Stimulated activated naive B cell treated with anti-CD40 and anti-IgM and Interleukin-4, amounts not matched to agents 10 μg/mL and 1 μg/mL and 100 μg/mL, for 72 hours (primary cell): ENCODE data around the gene REPIN1.

Experiments used
- ATAC-seq, 2 donors: fragments of 150-1000 bp; cut with Tn5 transposase; replicated peaks; 2 replicates each; pipeline ENCODE4 v1.10.0; 2021; ENCODE audit warnings: moderate library complexity in 1 of 2
- DNase-seq: peaks from one replicate; pipeline ENCODE4 v3.0.0; 2021
- H3K27ac Mint-ChIP-seq: one replicate; pipeline ENCODE4 v1.8.0; 2022; ENCODE audit warnings: mild to moderate bottlenecking, mixed read lengths
- H3K27me3 Mint-ChIP-seq, 2 donors: one replicate each; pipeline ENCODE4 v1.8.0; 2022; ENCODE audit warnings: mixed read lengths in 2 of 2
- H3K36me3 Mint-ChIP-seq, 2 donors: one replicate each; pipeline ENCODE4 v1.8.0; 2022; ENCODE audit warnings: mixed read lengths in 2 of 2, mild to moderate bottlenecking in 1 of 2
- H3K4me1 Mint-ChIP-seq, 2 donors: one replicate each; pipeline ENCODE4 v1.8.0; 2022; ENCODE audit warnings: mixed read lengths in 2 of 2, mild to moderate bottlenecking in 1 of 2
- H3K4me3 Mint-ChIP-seq, 2 donors: one replicate each; pipeline ENCODE4 v1.8.0; 2022; ENCODE audit warnings: mild to moderate bottlenecking in 2 of 2, mixed read lengths in 2 of 2, moderate library complexity in 1 of 2
- H3K9me3 Mint-ChIP-seq, 2 donors: one replicate each; pipeline ENCODE4 v1.8.0; 2022; ENCODE audit warnings: mixed read lengths in 2 of 2, mild to moderate bottlenecking in 1 of 2

Gene REPIN1

DNA sequence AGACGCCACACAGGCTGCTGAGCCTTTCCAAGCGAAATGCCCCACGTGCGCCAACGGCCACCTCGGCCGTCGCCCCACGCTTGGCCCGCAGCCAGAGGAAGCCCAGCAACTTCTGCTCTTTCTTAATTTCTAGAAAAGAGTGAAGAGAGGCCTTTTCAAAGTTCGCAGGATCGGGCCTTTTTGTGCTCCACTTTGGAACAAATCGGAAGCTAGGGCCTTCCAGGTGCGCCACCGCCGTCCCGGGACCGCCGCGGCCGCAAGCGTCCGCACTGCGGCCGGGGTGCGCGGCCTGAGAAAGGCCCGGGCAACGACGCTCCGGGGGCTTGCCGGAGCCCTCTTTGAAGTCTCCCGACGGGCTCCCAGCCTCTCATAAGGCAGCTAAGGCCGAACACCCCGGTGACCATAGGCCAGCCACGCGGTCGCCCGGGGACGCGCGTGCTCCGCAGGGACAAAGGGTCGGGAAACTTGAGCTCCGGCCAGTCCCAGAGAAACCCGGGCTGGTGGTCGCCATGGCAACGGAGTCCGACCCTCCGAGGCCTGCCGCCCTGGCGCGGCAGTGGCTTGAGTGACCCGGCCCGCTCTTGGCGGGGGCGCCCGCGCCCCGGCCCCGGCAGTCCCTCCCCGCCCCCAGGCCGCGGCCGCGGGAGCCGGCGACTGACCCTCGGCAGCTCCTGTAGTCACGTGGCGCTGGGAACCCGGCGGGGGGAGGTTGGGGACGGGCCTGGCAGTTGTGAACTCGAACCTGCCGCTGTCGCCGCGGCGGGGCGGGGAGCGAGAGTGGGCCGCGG is at the start of gene REPIN1:
Gene REPIN1, plus strand, starts transcription at position 727 of the 788 bp plus-strand sequence. CDS start 890 bp downstream, outside the sequence.
- Mint-ChIP-seq H3K27ac (peak within 1 kb of the TSS; percentile 99), H3K36me3 (peaks cover 29 to 32% of the 10 kb centered on the region in 2 donors), H3K9me3 (no peaks in the 10 kb centered on the region), H3K4me3 (peak within 1 kb of the TSS; percentile 96 to 97), H3K4me1 (peaks cover 45 to 73% of the 10 kb centered on the region in 2 donors), H3K27me3 (no peaks in the 10 kb centered on the region)
- peak; percentile 85 for DNase-seq
- peak; percentile 42 to 53 for ATAC-seq

DNA sequence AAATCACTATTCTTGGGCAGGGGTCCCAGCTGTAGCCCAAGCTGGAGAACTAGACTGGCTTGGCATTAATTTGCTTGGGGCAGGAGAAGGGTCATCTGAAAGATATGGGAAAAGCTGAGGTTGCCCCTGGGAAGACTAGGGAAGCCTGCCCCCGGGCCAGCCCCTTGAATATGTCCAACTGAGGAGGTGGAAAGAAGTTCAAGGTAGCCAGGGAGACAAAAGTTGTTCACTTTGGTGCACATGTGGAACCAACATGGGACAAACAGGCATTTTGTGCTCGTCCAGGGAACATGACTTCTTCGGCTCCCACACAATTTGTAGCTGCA is 46.9 kb upstream of the REPIN1 start:
- Mint-ChIP-seq H3K4me1 (peaks cover 43 to 76% of the 10 kb centered on the region in 2 donors), H3K27ac (no peak overlapping the region), H3K36me3 (peaks cover 23 to 26% of the 10 kb centered on the region in 2 donors), H3K4me3 (peak overlapping the region; percentile 96 to 97), H3K27me3 (no peaks in the 10 kb centered on the region), H3K9me3 (no peaks in the 10 kb centered on the region)
- DNase-seq (no peak), ATAC-seq (no peak)

DNA sequence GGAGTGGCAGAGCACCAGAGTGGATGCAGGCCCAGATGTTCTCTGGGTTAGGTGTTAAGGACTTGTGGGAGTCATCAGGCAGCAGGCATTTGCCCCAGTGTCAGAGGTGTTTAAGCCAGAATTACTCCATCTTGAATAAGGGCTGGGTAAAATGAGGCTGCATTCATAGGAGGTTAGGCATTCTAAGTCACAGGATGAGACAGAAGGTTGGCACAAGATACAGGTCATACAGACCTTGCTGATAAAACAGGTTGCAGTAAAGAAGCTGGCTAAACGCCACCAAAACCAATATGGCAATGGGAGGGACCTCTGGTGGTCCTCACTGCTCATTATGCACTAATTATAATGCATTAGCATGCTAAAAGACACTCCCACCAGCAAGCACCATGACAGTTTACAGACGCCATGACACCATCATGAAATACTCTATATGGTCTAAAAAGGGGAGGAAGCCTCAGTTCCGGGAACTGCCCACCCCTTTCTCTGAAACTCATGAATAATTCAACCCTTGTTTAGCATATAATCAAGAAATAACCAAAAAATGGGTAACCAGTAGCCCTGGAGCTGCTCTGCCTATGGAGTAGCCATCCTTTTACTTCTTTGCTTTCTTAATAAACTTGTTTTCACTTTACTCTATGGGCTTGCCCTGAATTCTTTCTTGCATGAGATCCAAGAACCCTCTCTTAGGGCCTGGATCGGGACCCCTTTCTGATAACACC is 46.3 kb upstream of the REPIN1 start:
- Mint-ChIP-seq H3K27ac (peak overlapping the region; percentile 98), H3K9me3 (no peaks in the 10 kb centered on the region), H3K4me1 (peaks cover 43 to 81% of the 10 kb centered on the region in 2 donors), H3K4me3 (peak overlapping the region; percentile 96 to 97), H3K27me3 (no peaks in the 10 kb centered on the region), H3K36me3 (peaks cover 27 to 31% of the 10 kb centered on the region in 2 donors)
- no peak for DNase-seq
- peak; percentile 38 to 49 for ATAC-seq

DNA sequence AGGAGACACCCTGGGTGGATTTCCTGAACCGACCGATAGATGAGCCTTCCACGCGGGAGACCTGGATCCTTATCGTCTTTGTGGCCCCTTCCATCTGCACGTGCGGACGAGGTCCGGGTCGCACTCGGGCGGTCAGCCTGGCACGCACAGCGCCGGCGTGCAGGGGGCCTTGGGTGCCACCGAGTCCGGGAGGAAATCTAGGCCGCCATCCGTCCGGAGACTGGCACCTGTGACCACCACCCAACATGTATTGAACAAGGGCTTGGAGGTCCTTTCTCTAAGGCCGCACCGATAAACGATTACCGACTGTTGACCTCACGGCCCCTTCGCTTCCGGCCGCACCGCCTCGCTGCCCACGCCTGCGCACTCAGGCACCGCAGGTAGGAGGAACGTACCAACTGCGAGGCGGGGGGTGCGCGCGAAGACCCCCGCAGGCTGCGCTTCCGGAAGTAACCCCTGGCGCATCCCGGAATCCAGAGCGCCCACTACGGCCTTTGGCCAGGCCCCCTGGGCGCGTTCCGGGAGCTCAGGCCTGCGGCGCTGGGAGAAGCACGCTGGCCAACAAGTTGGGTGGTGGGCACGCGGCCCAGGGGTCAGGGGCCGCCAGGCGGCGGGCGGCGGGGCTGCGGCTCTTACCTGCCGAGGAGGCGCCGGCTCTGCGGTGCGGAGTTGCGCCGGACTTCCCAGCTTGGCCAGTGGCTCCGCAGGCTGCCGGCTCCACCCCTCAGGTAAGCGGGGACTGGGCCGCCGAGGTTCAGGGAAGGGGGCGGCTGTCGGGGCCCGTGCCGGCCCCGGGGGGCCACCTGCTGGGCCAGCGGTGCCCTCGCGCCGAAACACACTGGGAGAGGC is 45.6 kb upstream of the REPIN1 start, which contains the start of the genes ACTR3C and LRRC61:
Gene ACTR3C, minus strand, starts transcription at position 713 of the 849 bp plus-strand sequence. CDS start 28,249 bp downstream, outside the sequence.
Gene LRRC61, plus strand, starts transcription at position 523 of the 849 bp plus-strand sequence. CDS start 13,507 bp downstream, outside the sequence.
- Mint-ChIP-seq H3K36me3 (peaks cover 28 to 30% of the 10 kb centered on the region in 2 donors), H3K4me3 (peak within 1 kb of the TSS; percentile 96 to 97), H3K27me3 (no peaks in the 10 kb centered on the region), H3K4me1 (peaks cover 43 to 83% of the 10 kb centered on the region in 2 donors), H3K9me3 (no peaks in the 10 kb centered on the region), H3K27ac (peak within 1 kb of the TSS; percentile 98)
- ATAC-seq (peak; percentile 61 to 73), DNase-seq (peak; percentile 63)

DNA sequence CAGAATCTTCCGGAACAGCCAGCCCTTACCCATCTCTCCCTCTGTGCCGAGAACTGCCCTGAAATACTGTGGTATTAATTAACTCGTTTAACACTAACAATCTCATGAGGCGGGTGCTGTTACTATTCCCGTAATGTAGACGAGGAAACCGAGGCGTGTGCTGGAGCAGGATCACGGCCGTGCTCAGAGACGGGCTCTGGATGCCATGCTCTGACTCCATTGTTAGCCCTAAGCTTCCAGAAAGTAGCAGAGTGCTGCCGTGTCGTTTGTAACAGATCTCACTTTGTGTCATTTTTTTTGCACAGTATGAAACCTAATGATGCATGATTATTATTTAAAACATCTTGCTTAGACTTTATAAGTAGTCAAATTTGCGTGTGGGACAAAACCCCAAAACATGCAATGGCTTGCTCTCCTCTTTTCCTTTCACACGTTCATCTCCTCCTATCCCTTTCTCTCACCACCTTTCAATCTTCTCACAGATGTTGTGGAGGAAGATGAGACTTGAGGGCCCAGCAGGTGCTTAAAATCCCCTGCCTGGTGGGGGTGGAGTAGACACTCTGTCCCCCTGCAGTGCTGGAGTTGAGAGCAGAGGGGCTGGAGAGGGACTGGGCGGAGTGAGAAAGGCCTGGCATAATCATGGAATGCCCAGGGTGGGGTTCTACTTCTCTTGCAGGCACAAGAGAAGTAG is 44.8 kb upstream of the REPIN1 start:
- no peaks in the 10 kb centered on the region for H3K27me3 Mint-ChIP-seq
- no peaks in the 10 kb centered on the region for H3K9me3 Mint-ChIP-seq
- peak overlapping the region; percentile 96 to 97 for H3K4me3 Mint-ChIP-seq
- peaks cover 33 to 34% of the 10 kb centered on the region in 2 donors for H3K36me3 Mint-ChIP-seq
- DNase-seq (no peak), ATAC-seq (peak; percentile 30 to 33)
- peak overlapping the region; percentile 98 for H3K27ac Mint-ChIP-seq
- H3K4me1 Mint-ChIP-seq: peaks cover 41 to 76% of the 10 kb centered on the region in 2 donors

DNA sequence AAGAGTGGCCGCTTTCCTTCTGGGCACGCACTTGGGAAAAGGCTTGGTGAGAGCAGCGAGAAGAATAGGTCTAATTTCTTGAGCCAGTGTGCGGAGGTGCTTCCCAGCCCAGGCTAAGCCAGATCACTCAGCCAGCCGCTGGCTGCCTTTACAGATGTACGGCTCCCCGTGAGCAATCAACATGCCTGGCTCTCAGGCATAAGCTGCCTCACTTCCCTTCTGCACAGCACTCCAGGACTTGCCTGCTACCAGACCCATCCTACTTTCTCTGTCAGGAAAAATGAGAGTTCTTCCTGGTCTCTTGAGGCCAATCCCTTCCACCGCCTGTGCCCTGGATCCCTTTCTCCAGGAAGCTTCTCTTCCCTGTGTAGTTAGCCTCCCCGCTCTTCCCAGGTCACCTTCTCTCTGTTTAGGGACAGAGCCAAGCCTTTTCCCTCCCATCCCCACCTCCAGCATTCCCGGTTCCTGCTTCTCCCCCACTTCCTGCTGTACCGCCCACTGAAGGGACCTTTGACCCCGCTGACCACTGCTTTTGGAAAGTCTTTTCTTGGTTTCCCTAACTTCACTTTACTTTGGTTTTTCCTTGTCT is 44.2 kb upstream of the REPIN1 start:
- H3K4me1 Mint-ChIP-seq: peaks cover 41 to 71% of the 10 kb centered on the region in 2 donors
- DNase-seq (no peak), ATAC-seq (no peak)
- peak overlapping the region; percentile 25 for H3K27ac Mint-ChIP-seq
- H3K4me3 Mint-ChIP-seq: peak overlapping the region; percentile 96 to 97
- H3K9me3 Mint-ChIP-seq: no peaks in the 10 kb centered on the region
- H3K27me3 Mint-ChIP-seq: no peaks in the 10 kb centered on the region
- peaks cover 37 to 39% of the 10 kb centered on the region in 2 donors for H3K36me3 Mint-ChIP-seq

DNA sequence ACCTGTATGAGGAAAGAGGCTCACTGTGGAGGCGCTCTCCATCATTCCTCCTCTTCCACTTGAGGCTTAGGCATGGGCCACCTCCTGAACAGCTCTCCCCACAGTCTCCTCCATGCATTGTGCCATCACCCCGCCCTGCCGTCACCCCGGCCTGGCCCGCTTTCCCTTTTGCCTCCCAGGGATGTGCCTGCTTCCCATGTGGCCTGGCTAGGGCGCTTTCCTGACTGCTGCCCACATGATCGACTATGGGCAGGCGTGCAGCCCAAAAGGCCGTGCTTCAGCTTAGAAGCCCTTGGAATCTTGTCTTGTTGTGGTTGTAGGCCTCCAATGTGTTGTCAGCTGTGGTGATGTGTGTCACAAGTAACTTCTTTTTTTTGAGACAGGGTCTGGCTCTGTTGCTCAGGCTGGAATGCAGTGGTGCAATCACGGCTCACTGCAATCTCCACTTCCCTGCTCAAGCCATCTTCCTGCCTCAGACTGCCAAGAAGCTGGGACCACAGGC is 43.5 kb upstream of the REPIN1 start:
- no peak overlapping the region for H3K27ac Mint-ChIP-seq

DNA sequence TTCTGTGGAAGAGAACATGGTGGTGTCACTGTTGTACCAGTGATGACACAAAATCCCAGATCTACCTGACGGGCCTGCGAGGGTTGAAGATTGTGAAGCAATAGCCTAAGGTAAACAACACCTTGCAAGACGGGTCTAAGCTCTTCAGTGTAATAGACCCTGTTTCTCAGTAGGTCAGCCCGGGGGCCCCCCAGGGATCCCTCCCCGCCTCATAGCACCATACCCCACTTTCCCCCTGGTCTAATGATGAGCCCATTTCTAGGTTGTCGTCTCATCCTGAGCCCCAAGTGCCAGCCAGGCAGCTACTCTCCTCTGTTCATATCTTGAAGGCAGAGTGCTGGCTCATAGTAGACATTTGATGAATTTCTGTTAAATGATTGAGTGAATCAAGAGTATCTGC is 42.7 kb upstream of the REPIN1 start:
- Mint-ChIP-seq H3K27me3 (no peaks in the 10 kb centered on the region), H3K9me3 (no peaks in the 10 kb centered on the region), H3K36me3 (peaks cover 37 to 39% of the 10 kb centered on the region in 2 donors), H3K4me1 (peaks cover 34 to 59% of the 10 kb centered on the region in 2 donors), H3K4me3 (no peak overlapping the region), H3K27ac (no peak overlapping the region)
- no peak for ATAC-seq
- DNase-seq: no peak

More for the DNA sequence above, 43.5 kb upstream of the REPIN1 start:
- ATAC-seq: no peak
- DNase-seq: no peak
- H3K27me3 Mint-ChIP-seq: no peaks in the 10 kb centered on the region
- peak overlapping the region; percentile 96 to 97 for H3K4me3 Mint-ChIP-seq
- H3K9me3 Mint-ChIP-seq: no peaks in the 10 kb centered on the region
- peaks cover 38 to 64% of the 10 kb centered on the region in 2 donors for H3K4me1 Mint-ChIP-seq
- H3K36me3 Mint-ChIP-seq: peaks cover 37 to 39% of the 10 kb centered on the region in 2 donors

DNA sequence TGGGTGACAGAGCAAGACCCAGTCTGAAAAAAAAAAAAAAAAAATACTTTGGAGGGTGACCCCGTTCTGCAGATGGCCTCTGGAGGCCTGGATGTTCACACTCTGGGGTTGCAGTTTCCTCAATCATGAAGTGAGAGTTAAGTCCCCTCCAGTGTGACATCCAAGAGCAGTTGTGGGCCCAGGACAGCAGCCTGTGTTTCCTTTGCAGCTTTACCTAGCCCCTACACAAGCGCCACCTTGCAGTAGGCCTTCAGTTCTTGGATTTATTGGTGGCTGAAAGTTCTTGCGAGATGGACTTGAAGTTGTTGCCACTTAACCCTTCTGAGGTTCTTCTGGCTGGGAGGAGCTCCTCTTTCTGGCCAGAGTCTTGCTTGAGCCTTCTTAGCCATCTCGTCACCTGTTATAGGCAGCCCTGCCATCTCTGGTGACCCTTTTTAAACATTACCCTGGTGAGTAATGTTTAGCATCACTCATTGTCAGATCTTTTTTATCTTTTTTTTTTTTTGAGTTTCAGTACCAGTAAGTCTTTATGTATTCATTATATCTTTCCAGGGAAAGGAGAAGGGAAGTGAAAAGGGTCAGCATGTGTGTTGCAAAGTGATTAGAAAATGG is 41.9 kb upstream of the REPIN1 start:
- no peaks in the 10 kb centered on the region for H3K9me3 Mint-ChIP-seq
- peaks cover 42 to 46% of the 10 kb centered on the region in 2 donors for H3K36me3 Mint-ChIP-seq
- H3K4me1 Mint-ChIP-seq: peaks cover 28 to 53% of the 10 kb centered on the region in 2 donors
- H3K27me3 Mint-ChIP-seq: no peaks in the 10 kb centered on the region
- ATAC-seq: peak in 1 of 2 donors; percentile 24
- no peak overlapping the region for H3K4me3 Mint-ChIP-seq
- no peak overlapping the region for H3K27ac Mint-ChIP-seq
- no peak for DNase-seq

DNA sequence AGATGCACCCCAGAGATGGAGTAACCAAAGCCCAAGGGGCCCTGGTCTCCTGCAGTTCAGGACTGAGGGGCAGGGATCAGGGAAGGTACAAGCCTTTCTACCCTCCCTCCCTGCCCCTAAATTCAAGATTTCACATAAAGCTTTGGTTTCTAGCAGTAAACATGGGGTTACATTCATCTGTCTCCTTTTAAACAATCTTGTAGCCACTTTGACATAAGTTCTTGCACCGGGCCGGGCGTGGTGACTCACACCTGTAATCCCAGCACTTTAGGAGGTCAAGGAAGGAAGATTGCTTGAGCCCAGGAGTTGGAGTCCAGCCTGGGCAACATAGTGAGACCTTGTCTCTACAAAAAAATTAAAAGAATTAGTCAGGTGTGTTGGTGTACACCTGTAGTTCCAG is 41.3 kb upstream of the REPIN1 start:
- Mint-ChIP-seq H3K27me3 (no peaks in the 10 kb centered on the region), H3K36me3 (peaks cover 42 to 46% of the 10 kb centered on the region in 2 donors)

DNA sequence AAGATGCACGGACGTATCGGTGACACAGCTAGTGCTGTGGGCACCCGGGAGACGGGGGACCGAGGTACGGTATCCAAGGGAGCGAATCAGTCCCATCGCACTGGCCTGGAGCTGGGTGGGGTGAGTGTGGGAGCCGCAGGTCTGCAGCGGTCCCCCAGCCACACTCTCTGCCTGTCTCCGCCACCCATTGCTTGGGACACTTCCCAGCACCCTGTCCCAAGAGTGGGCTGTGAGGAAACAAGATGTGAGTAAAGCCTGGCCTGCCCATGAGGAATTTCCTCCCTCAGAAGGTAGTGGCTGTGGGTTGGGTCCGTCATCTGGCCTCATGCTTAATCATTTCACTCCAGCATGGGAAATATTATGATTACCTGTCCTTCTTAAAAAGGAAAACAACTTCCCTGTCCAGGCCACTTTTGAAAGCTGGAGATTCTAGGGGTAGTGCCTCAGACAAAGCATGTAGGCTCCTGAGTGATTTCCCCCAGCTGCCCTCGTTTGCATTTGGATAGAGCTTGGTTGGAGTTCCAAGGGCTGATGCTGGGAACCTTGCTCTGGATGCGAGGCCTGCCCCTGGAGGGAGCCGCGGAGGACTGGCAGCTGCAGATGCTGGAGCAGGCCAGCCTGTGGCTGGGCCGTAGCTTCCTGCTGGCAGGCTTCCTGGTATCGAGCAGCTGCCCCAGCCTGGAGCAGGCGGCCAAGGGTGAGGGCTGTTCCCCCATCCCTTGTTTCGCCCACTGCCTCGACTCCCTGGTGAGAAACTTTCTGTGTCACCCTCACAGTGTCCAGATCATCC is 39.1 kb upstream of the REPIN1 start:
- Mint-ChIP-seq H3K27ac (no peak overlapping the region), H3K4me1 (peaks cover 12 to 27% of the 10 kb centered on the region in 2 donors), H3K9me3 (no peaks in the 10 kb centered on the region), H3K27me3 (no peaks in the 10 kb centered on the region), H3K4me3 (no peak overlapping the region), H3K36me3 (peaks cover 43 to 46% of the 10 kb centered on the region in 2 donors)
- no peak for DNase-seq
- no peak for ATAC-seq

More for the DNA sequence above, 41.3 kb upstream of the REPIN1 start:
- ATAC-seq (no peak), DNase-seq (no peak)
- Mint-ChIP-seq H3K27ac (no peak overlapping the region), H3K4me3 (no peak overlapping the region), H3K9me3 (no peaks in the 10 kb centered on the region), H3K4me1 (peaks cover 24 to 47% of the 10 kb centered on the region in 2 donors)
